Measurements from ENCODE around the gene AUTS2. TPM values are rescaled to one million over a fixed set of nuclear protein-coding genes. Genes with fewer than 3 reads are reported as not detected.

The AUTS2 gene
- total and polyA plus RNA-seq, 2 experiments from 2014 or later = 3.0 to 4.4 TPM

GRCh38 chr7:70669854-70670253 is 1071.6 kb downstream of the AUTS2 start:
- no peak for TF ChIP-seq EZH2phosphoT487 (IDR thresholded peaks at IDR 0.05; ENCODE audit: insufficient read depth, low read depth)
- no peak for TF ChIP-seq EZH2 (IDR thresholded peaks at IDR 0.05; ENCODE audit: insufficient read depth, poor library complexity, severe bottlenecking)
- Histone ChIP-seq H3K9me3 (ENCODE audit: low read depth) (no peaks in the 10 kb centered on the region), H3K4me3 (no peak overlapping the region), H3K36me3 (ENCODE audit: low read depth) (no peaks in the 10 kb centered on the region), H4K20me1 (ENCODE audit: insufficient read depth) (no peaks in the 10 kb centered on the region), H3K9ac (no peak overlapping the region), H3F3A (ENCODE audit: insufficient read depth) (no peaks in the 10 kb centered on the region), H3K79me2 (ENCODE audit: insufficient read depth) (no peaks in the 10 kb centered on the region), H3K4me1 (ENCODE audit: insufficient read depth) (no peaks in the 10 kb centered on the region), H3K4me2 (ENCODE audit: unreplicated experiment) (no peak overlapping the region), H3K9me2 (ENCODE audit: insufficient read depth) (no peaks in the 10 kb centered on the region), H3K27ac (no peak overlapping the region), H3K27me3 (replicated peaks; ENCODE audit: insufficient read depth) (no peaks in the 10 kb centered on the region), H2AFZ (no peak overlapping the region)
- 95 to 98% methylated on average over 8 of the region's 8 CpGs for WGBS, 2 experiments (ENCODE audit: low coverage in 1 of 2, low lambda C conversion rate in 2 of 2, missing lambda C conversion rate in 2 of 2)
- in situ Hi-C loops (cut with MboI) = no loop called here
- DNase-seq = no peak

GRCh38 chr7:70670288-70670687 is 1072.0 kb downstream of the AUTS2 start:
- Histone ChIP-seq H3K4me1 (ENCODE audit: insufficient read depth) (no peaks in the 10 kb centered on the region), H3F3A (ENCODE audit: insufficient read depth) (no peaks in the 10 kb centered on the region), H3K4me3 (no peak overlapping the region), H4K20me1 (ENCODE audit: insufficient read depth) (no peaks in the 10 kb centered on the region), H3K9me3 (ENCODE audit: low read depth) (no peaks in the 10 kb centered on the region), H3K79me2 (ENCODE audit: insufficient read depth) (no peaks in the 10 kb centered on the region), H3K27me3 (replicated peaks; ENCODE audit: insufficient read depth) (no peaks in the 10 kb centered on the region), H3K9me2 (ENCODE audit: insufficient read depth) (no peaks in the 10 kb centered on the region), H3K9ac (no peak overlapping the region), H3K4me2 (ENCODE audit: unreplicated experiment) (no peak overlapping the region), H3K36me3 (ENCODE audit: low read depth) (no peaks in the 10 kb centered on the region), H3K27ac (no peak overlapping the region), H2AFZ (no peak overlapping the region)
- no peak for DNase-seq
- TF ChIP-seq EZH2 (IDR thresholded peaks at IDR 0.05; ENCODE audit: insufficient read depth, poor library complexity, severe bottlenecking) (no peak), EZH2phosphoT487 (IDR thresholded peaks at IDR 0.05; ENCODE audit: insufficient read depth, low read depth) (no peak)
- in situ Hi-C loops (cut with MboI) = no loop called here
- WGBS, 2 experiments (ENCODE audit: low coverage in 1 of 2, low lambda C conversion rate in 2 of 2, missing lambda C conversion rate in 2 of 2) = 81 to 84% methylated on average over 7 of the region's 7 CpGs

GRCh38 chr7:70673778-70674570 is 1075.7 kb downstream of the AUTS2 start:
- no peak overlapping the region for H3K27ac ChIP-seq
- no peak overlapping the region for H3K9ac ChIP-seq
- H3K79me2 ChIP-seq (ENCODE audit: insufficient read depth) = no peaks in the 10 kb centered on the region
- no peaks in the 10 kb centered on the region for H3K9me2 ChIP-seq (ENCODE audit: insufficient read depth)
- DNase-seq = no peak
- no peaks in the 10 kb centered on the region for H4K20me1 ChIP-seq (ENCODE audit: insufficient read depth)
- 89 to 91% methylated on average over 11 of the region's 11 CpGs for WGBS, 2 experiments (ENCODE audit: low coverage in 1 of 2, low lambda C conversion rate in 2 of 2, missing lambda C conversion rate in 2 of 2)
- no peaks in the 10 kb centered on the region for H3K9me3 ChIP-seq (ENCODE audit: low read depth)
- H3K4me2 ChIP-seq (ENCODE audit: unreplicated experiment) = no peak overlapping the region
- TF ChIP-seq EZH2phosphoT487 (IDR thresholded peaks at IDR 0.05; ENCODE audit: insufficient read depth, low read depth) = no peak
- TF ChIP-seq EZH2 (IDR thresholded peaks at IDR 0.05; ENCODE audit: insufficient read depth, poor library complexity, severe bottlenecking) = no peak
- H3F3A ChIP-seq (ENCODE audit: insufficient read depth) = peaks cover 3% of the 10 kb centered on the region; the same call in 1 of the 2 replicates
- H3K4me3 ChIP-seq = no peak overlapping the region
- H3K36me3 ChIP-seq (ENCODE audit: low read depth) = no peaks in the 10 kb centered on the region
- peaks cover 9% of the 10 kb centered on the region for H3K4me1 ChIP-seq (ENCODE audit: insufficient read depth)
- no peaks in the 10 kb centered on the region for H3K27me3 ChIP-seq (replicated peaks; ENCODE audit: insufficient read depth)
- in situ Hi-C loops (cut with MboI) = no loop called here
- H2AFZ ChIP-seq = no peak overlapping the region

- no peak overlapping the region for H3K4me2 ChIP-seq (ENCODE audit: unreplicated experiment)
- no peaks in the 10 kb centered on the region for H3K27me3 ChIP-seq (replicated peaks; ENCODE audit: insufficient read depth)
- no peaks in the 10 kb centered on the region for H3K36me3 ChIP-seq (ENCODE audit: low read depth)
- no peak for DNase-seq
- no peaks in the 10 kb centered on the region for H3K9me3 ChIP-seq (ENCODE audit: low read depth)
- H3F3A ChIP-seq (ENCODE audit: insufficient read depth) = peaks cover 10% of the 10 kb centered on the region; the same call in 1 of the 2 replicates
- no peak for TF ChIP-seq EZH2phosphoT487 (IDR thresholded peaks at IDR 0.05; ENCODE audit: insufficient read depth, low read depth)
- no peak for TF ChIP-seq EZH2 (IDR thresholded peaks at IDR 0.05; ENCODE audit: insufficient read depth, poor library complexity, severe bottlenecking)
- no peaks in the 10 kb centered on the region for H3K9me2 ChIP-seq (ENCODE audit: insufficient read depth)
- 69 to 73% methylated on average over 5 of the region's 5 CpGs for WGBS, 2 experiments (ENCODE audit: low coverage in 1 of 2, low lambda C conversion rate in 2 of 2, missing lambda C conversion rate in 2 of 2)
- no peak overlapping the region for H3K27ac ChIP-seq
- H2AFZ ChIP-seq = no peak overlapping the region
- no peak overlapping the region for H3K9ac ChIP-seq
- H3K4me3 ChIP-seq = no peak overlapping the region
- peaks cover 15% of the 10 kb centered on the region for H3K4me1 ChIP-seq (ENCODE audit: insufficient read depth)
- in situ Hi-C loops (cut with MboI) = loop anchor here (25.0 kb wide), 1 partner anchor 487 kb away; no protein-coding TSS in a partner anchor
- no peaks in the 10 kb centered on the region for H4K20me1 ChIP-seq (ENCODE audit: insufficient read depth)
- H3K79me2 ChIP-seq (ENCODE audit: insufficient read depth) = no peaks in the 10 kb centered on the region
These were observed 1076.3 kb downstream of the AUTS2 start for GRCh38 chr7:70674571-70675010.

All from GM23248 (cell line).